NCI-H446 (cell line): ENCODE results near the gene ERICH4.
"Not testable (repeated sequence)": the region's sequence is repeated elsewhere in the genome, so short reads cannot be mapped to it uniquely, and the experiment has no call there.

Experiments
- DNase-seq, 2 experiments: peaks; one replicate each; lab custom pipeline; 2025; lab: John Stamatoyannopoulos, UW

ERICH4 gene, protein sequence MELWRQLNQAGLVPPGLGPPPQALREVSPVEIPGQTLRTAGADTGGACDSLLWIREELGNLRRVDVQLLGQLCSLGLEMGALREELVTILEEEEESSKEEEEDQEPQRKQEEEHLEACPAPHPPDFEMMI

DNA sequence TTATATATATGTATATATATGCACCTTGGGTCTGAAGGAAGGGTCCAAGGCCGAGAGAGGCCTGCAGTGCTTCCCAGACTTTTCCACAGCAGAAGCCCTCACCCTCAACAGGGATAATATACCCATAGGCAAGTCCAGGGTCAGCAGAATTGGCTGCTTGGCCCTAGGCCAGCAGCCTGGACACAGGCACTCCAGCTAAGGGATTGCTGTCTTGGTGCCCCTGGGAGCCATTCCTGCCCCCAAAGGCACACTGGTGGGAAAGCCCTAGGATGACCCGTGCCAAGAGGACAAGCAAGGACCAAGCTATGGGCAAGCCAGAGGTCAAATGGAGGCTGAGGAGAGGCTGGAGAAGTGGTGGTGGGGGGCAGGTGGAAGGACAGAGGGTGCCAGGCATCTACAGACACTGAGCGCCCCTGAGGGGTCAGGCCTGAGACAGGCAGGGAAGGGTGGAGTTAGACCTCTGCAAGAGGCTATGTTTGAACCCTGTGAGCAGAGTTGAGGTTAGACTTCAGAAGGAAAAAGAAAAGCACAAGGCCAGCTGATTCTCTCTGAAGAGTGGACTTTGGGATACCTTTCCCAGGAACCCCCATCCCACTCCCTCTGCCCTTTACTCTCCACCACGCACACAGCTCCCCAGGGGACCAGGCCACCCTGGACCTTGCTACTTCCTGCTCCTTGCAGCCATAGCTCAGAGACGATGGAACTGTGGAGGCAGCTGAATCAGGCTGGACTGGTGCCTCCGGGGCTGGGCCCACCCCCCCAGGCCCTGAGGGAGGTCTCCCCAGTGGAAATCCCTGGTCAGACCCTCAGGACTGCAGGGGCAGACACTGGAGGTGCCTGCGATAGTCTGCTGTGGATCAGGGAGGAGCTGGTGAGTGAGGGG, at the start of gene ERICH4:
Gene ERICH4, plus strand, starts transcription at position 684 of the 883 bp plus-strand sequence. Its CDS starts 14 bp downstream, at position 698.
- no peak for DNase-seq

DNA sequence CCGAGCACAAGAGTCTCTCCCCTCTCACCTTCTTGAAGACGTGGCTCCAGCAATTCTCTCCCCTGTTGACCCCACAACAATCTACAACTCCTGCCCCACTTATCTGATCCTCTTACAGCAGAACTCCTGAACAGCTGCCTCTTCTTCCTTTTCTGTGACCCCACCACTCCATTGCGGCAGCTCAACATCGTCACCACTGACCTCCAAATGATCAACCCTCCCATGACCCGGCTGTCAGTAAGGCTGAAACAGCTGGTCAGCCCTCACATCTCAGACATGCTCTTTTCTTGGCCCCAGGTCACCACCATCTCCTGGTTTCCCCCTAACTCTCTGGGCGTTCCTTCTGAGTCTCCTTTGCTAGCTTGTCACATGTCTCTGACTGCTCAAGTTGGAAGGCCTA, 47.6 kb upstream of the ERICH4 start:
- DNase-seq = no peak

DNA sequence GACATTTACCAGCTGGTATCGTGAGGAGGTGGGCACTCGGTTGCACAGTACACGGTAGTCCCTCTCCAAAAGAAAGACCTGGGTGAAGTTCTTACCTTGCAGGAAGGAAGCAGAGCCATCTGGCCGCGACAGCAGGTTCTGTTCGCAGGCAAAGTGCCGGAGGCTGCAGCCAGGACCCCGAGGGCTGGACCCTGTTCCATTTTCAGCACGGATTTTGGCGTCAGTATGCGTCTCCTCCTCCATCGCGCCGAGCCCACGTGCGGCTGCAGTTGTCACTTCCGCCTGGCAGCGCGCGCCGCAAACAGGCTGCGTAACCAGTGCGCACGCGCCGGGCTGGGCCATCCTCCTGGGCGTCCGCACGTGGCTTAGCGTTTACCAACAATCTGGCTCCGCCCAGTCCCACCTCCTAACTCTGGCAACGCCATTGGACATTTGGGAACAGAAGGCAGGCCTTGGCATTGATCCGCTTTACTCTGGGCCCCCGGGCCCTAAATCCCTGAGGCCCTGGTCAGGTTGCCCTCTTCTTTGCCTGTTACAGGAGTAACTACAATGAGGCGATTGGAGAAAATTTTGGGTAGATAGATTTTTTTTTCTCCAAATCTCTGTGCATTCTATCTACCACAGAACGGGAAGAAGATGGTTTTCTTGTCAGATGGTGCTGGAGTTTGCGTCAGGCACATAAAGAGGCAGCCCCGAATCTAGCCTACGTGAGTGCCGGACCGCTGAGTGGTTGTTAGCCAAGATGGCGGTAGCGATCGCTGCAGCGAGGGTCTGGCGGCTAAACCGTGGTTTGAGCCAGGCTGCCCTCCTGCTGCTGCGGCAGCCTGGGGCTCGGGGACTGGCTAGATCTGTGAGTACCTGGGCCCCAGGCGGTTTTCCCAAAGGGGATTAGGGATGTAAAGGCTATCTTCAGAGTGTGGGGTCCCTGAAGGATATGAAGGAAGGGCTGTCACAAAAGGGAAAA, 45.6 kb upstream of the ERICH4 start, which contains the start of the genes BCKDHA and EXOSC5:
Gene BCKDHA, plus strand, starts transcription at position 733 of the 964 bp plus-strand sequence. Its CDS starts 10 bp downstream, at position 743.
Gene EXOSC5, minus strand, starts transcription at position 274 of the 964 bp plus-strand sequence. Its CDS starts 31 bp downstream, at position 243.
- DNase-seq = peak; percentile 99 to 100

DNA sequence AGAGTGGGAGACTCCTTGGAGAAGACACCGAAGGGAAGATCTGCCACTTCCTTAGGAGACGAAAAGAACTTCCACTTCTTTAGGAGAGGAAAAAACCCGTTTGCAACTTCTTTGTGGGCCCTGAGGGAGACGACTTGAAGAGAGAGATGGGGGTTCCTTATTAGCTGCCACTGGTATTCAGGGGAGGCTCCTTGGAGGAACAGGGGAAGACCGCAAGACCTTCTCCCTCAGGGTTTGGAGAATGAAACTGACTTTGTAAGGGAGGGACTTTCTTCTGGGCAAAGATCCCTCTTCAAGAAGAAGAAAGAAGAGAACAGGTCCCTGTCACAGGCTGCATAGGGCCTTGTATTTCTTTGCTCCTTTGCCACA, 44.9 kb upstream of the ERICH4 start:
- DNase-seq = no peak

DNA sequence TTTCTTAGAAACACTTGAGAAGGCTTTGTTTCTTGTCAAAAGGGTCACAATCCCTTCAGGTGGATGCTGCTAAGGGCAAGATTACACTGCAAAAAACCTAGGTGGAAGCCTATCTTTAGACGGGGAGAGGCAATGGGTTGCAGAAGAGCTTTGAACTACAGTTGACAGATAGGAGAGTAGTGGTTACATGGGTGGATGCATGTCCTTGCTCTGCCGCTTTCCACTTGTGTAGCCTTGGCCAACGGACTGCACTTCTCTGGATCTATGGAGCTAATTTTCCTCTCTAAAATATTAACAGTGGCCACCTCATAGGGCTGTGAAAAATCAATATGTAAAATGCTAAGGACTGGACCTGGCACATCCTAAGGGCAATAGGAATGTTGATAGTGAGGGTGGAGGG, 44.4 kb upstream of the ERICH4 start:
- no peak for DNase-seq

DNA sequence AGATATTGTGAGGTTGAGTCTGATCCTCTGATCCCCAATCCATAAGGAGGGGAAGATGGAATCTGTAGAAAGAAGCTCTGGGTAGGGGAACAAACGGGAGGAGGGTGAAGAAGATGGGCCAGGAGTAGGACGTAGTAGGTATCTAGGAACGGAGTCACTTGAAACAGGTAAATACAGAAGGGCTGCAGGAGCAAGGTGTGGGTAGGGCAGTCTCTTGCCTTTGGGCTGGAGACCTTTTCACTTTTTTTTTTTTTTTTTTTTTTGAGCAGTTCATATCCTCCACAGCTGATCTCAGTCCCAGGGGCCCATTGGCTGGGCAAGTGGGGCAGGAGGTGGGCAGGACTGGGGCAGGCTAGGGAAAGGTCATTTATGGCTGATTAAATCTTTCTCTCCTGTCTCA, 43.9 kb upstream of the ERICH4 start:
- DNase-seq = no peak

DNA sequence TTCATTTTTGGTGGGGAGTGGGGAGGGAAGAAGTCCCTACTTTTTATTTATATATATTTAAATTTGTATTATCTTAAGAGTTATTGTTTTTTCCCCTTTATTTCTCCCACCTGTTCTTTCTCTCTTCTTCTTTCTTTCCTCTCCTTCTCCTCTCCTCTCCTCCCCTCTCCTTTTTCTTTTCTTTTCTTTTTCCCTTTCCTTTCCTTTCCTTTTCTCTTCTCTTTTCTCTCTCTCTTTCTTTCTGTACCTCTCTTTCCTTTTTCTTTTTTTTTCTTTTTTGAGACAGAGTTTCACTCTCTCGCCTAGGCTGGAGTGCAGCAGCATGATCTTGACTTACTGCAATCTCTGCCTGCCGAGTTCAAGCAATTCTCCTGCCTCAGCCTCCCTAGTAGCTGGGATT, 43.4 kb upstream of the ERICH4 start:
- no peak for DNase-seq

DNA sequence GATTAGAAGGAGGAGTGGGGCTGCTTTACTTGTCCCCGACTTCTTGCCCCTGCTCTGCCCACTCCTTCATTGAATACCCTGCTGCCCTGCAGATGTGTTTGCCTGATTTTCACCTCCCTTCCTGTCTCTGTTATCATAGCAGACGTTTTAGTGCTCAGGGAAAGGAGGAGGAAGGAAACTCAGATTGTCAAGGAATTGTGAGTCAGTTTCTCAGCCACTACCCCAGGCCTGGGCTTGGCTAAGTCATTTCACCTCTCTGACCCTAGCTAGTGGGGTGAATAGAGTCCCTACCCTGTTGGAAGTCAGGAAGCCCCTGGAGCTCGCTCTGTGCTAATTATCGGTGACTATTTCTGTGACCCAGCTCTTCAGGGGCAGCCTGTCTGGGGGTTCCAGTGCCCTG, 41.5 kb upstream of the ERICH4 start:
- DNase-seq = no peak

DNA sequence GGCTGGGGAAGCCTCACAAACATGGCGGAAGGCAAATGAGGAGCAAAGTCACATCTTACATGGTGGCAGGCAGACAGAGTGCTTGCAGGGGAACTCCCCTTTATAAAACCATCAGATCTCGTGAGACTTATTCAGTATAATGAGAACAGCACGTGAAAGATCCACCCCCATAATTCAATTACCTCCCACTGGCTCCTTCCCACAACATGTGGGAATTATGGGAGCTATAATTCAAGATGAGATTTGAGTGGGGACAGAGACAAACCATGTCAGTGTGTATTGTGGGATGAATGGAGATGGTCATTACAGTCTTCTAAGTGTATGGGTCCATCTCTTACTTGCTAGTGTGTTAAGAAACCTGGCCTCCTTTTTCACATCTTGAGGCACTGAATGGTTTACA, 40.9 kb upstream of the ERICH4 start:
- no peak for DNase-seq

DNA sequence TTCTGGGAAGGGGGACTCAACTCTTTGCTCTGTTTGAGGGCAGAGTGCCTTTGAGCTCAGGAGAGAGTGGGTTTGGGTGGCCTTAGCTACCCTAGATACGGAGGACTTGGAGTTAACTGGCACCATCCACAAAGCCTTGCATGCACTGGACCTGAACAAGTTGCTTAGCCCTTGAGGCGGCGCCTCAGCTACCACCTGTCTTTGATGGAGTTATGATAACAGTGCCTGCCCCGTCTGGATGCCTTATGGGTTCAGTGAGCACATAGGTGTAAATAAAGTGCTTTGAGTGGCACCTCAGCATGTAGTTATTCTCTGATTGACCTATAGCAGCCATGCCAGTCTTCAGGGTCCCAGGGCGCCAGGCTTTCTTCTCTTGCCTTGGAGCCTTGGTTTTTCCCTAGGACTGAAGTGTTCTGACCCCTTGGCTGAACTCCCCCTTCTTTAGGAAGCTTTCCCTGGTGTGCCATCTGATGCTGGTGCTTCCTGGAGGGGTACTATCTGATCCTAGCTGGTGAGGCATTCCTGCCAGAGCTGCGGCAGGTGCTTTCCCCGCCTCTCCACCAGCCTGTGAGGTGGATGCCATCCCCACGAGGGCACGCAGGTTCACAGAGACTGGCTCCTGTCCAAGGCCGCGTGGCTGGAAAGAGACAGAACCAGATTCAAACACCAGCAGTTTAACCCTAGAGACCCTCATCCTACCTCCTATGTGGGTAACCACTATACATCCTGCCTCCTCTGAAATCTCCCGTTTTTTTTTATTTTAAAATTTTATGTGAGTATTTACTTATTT, 39.6 kb upstream of the ERICH4 start:
- no peak for DNase-seq

DNA sequence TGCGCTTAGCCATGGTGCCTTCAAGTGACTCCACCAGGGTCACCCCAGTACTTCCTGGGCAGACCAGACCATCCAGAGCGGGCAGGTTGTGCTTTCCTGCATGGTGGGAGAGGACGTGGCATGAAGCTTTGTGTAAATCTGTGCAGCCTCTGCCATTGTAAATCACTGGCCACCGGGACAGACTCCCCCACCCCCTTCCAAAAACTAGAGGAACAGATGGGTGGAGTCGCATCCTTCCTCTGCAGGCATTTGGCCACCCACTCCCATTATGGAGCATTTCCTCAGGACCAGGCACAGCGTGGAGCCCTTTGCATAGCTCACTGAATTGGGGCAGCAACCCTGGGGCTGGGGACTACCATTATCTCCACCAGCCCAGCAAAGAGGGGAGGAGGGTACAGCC, 37.2 kb upstream of the ERICH4 start:
- DNase-seq = no peak

DNA sequence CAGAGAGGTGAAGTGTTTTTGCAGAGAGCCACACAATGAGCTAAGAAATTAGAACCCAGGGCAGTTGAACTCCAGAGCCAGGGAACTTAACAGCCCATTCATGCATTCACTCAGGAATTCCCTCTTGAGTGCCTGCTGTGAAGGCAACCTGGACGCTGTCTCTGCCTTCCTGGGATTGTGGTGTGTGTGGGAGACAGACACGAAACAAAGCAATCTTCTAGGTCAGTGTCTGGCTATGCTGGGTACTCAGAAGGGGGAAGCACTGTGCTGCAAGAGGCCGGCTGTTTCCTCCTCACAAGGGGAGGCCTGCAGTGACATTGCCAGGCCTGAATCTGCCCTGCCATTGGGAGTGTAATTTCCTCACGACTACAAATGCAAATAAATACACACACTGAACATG, 35.7 kb upstream of the ERICH4 start:
- no peak for DNase-seq

DNA sequence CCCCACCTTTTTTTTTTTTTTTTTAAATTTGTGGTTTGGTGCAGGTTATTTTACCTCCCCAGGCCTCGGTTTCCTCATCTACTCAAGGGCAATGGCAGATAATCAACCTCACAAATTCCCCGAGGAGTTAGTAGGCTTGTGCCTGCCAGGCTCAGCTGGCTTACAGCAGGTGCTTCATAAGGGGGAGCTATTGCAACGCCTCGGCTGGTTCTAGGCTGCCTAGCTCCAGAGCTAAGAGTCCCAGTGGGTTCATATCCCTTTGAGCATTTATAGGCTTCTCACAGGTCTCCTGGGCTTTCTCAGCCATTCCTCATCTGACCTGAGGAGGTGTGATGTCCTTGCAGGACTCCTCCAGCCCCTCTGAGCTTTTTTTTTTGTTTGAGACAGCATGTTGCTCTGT, 34.7 kb upstream of the ERICH4 start:
- no peak for DNase-seq

DNA sequence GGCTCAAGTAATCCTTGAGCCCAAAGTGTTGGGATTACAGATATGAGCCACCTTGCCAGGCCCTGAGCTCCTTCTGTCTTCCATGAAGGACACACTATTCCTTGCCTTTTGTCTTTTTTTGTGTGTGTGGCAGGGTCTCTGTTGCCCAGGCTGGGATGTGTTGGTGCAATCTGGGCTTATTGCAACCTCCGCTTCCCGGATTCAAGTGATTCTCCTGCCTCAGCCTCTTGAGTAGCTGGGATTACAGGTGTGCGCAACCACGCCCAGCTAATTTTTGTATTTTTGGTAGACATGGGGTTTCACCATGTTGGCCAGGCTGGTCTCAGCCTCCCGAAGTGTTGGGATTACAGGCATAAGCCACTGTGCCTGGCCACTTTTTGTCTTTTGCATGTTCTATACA, 34.1 kb upstream of the ERICH4 start:
- DNase-seq = not testable (repeated sequence)

DNA sequence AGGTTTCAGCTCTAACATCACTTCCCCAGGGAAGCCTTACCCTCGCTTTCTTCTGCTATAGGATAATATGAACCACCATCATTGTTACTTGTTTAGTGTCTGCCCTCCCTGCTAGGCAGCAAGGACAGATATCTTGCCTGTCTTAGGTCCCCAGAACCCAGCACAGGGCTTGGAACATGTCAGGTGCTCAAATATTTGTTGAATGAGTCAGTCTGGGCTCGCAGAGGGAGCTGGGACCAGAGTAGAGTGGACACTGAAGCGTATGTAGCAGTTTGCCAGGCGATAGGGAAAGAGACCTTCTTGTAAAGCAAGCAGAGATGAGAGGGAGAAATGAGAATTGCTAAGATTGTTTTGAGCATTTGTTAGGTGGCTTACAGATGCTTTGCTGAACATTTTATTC, 33.7 kb upstream of the ERICH4 start:
- no peak for DNase-seq

DNA sequence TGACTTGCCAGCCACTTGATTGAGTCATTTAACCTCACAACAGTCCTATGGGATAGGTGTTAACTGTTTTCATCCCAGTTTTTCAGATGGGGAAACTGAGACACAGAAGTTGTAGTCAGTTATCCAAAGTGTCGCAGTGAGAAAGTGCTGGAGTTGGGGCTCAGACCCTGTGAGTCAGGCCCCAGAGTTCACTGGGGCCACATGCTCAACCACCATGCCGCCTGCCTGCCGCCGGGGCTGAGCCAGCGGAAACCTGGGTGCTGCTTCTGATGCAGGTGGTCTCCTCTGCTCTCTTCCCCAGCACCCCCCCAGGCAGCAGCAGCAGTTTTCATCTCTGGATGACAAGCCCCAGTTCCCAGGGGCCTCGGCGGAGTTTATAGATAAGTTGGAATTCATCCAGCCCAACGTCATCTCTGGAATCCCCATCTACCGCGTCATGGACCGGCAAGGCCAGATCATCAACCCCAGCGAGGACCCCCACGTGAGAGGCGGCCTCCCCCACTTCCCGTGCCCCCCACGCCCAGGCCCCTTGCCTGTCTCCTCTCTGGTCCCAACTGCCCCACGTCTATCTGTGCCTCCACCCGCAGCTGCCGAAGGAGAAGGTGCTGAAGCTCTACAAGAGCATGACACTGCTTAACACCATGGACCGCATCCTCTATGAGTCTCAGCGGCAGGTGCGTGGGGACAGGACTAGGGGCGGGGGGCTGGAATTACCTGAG, 32.5 kb upstream of the ERICH4 start:
- DNase-seq = no peak

DNA sequence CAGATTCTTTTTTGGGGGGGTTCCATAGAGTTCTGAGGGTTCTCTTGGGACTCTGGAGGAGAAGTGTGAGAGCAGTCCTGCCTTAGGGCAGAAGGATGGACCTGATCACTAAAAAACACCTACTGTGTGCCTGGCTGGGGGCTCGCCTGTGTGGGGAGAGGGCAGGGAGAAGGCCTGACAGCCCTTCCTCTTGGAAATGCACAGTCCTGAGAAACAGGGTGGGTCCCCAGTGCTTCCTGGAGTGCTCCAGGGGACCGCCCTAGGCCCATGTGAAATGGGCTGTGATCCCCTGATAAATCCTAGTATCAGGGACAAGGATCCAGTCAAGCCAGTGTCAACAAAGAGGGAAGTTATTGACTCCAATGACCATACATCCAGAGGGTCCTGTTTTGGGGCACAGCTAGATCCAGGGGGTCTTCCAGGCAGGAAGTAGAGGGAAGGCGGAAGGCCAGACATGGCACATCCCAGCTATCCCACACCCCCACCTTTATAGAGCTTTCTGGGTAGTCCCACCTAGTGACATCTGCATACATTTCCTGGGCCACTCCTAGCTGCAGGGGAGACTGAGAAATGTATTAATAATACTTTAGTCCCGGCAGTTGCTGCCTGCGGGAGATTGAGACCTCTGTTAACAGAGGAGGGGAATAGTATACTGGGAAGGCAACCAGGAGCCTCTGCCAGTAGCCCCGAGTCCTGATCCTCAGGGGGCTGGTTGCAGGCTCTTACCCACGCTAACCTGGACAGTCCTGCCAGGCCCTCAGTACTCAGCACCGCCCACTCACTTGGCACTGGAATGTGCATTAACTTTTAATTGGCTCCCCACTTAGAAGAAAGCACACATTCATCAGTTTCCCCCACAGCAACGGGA, 31.6 kb upstream of the ERICH4 start:
- DNase-seq = no peak

DNA sequence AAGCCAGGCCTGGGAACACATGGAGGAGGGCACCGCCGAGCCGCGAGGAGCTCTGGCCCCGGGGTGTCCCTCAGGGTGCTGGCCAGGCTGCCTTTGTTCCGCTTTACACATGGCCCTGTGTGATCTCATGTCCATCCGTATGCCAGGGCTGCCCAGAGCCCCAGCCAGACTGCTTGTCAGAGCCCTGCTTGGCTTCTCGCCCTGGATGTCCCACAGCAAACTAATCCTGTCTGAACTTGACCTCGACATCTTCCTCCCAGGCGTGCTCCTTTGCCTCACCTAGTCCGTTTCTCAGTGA, 31.0 kb upstream of the ERICH4 start:
- no peak for DNase-seq

DNA sequence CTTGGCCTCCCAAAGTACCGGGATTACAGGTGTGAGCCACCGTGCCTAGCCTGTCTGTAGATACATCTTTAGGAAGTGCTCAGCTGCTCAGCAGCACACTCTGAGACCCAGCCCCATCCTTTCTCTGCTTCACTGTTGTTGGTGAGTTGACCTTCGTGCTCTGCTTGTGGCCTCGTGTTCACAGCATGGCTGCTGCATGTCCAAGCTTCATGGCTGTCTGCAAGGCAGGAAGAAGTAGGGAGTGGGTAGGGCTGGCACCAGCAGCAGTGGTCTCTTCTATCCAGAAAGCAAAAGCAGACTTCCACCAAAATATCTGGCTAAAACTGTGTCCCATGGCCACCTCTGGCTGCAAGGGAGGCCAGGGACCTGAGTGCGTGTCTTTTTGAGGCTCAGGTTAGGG, 30.0 kb upstream of the ERICH4 start:
- DNase-seq = no peak

DNA sequence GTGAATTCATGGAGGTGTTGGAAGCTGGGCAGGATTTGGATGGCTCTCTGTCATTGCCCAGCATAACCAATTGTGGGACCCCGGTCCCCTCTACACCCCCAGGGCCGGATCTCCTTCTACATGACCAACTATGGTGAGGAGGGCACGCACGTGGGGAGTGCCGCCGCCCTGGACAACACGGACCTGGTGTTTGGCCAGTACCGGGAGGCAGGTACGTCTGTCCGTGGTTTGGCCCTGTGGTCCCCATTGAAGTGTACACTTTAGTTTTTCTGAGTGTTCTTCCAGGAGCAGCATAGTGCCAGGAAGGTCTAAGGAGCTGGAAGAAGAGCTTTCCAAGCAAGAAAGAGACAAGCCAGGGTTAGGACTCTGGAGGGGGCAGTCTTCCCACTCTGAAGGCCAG, 29.0 kb upstream of the ERICH4 start:
- DNase-seq = no peak
